ENCODE data around the gene RPA3. TPM values are rescaled to one million over a fixed set of nuclear protein-coding genes. Genes with fewer than 3 reads are reported as not detected.

Gene RPA3
- total and polyA plus RNA-seq, 2 of the 13 experiments (the other 11 are each of a cell fraction or from before 2014, with no cell fraction given): 38.3 to 154 TPM

DNA sequence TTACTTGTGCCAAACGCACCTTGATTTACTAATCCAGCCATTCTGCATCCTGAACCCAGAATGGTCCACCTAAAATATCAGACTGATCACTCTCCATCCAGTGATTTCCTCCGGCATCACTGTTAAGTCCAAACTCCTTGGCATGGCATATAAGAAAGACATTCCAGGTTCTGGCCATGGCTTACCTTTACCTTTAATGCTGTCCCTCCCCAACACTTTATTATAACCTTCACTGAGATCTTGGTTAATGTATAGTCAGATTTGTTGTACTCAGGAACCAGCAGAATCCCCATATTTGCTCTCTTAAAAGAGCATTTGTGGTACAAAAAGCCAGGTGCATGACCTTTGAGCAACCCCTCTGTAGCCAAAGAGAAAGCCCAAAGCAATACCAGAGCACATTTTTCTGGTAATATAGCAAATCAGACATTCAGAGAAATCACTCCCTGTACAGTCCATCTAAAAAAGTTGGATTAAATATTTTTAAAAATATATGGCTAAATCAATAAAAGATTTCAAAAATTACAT, 67.7 kb downstream of the RPA3 start (continued):
- TF ChIP-seq, protein P1, sequence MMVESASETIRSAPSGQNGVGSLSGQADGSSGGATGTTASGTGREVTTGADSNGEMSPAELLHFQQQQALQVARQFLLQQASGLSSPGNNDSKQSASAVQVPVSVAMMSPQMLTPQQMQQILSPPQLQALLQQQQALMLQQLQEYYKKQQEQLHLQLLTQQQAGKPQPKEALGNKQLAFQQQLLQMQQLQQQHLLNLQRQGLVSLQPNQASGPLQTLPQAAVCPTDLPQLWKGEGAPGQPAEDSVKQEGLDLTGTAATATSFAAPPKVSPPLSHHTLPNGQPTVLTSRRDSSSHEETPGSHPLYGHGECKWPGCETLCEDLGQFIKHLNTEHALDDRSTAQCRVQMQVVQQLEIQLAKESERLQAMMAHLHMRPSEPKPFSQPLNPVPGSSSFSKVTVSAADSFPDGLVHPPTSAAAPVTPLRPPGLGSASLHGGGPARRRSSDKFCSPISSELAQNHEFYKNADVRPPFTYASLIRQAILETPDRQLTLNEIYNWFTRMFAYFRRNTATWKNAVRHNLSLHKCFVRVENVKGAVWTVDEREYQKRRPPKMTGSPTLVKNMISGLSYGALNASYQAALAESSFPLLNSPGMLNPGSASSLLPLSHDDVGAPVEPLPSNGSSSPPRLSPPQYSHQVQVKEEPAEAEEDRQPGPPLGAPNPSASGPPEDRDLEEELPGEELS (CRISPR knock-in tag; IDR thresholded peaks at IDR 0.05): 0 out of 2 replicates have a peak, but pooled peaks have one; percentile 16
- TF ChIP-seq SAFB2 (CRISPR knock-in tag; IDR thresholded peaks at IDR 0.05; ENCODE audit: borderline replicate concordance, low read depth) (no peak), SALL2 (CRISPR knock-in tag; IDR thresholded peaks at IDR 0.05) (no peak), PHF21A (CRISPR knock-in tag; IDR thresholded peaks at IDR 0.05) (peak; percentile 53; the same call in 1 of the 2 replicates), BCL6 (CRISPR knock-in tag; IDR thresholded peaks at IDR 0.05) (0 out of 2 replicates have a peak, but pooled peaks have one; percentile 13), ISX (CRISPR knock-in tag; conservative IDR thresholded peaks at IDR 0.05) (no peak), NFIC (IDR thresholded peaks at IDR 0.05; ENCODE audit: low read length) (no peak), HNF4A (CRISPR knock-in tag; IDR thresholded peaks at IDR 0.05) (peak; percentile 77), HNF4G (IDR thresholded peaks at IDR 0.05; ENCODE audit: borderline replicate concordance, low read depth, low read length) (peak; percentile 81), HNF4G (CRISPR knock-in tag; IDR thresholded peaks at IDR 0.05; ENCODE audit: borderline replicate concordance, low read depth) (no peak; the same call in 1 of the 2 replicates), ZNF644 (CRISPR knock-in tag; IDR thresholded peaks at IDR 0.05; ENCODE audit: low read depth) (peak; percentile 10; the same call in 1 of the 2 replicates), ZNF12 (CRISPR knock-in tag; IDR thresholded peaks at IDR 0.05) (no peak), MLLT10 (CRISPR knock-in tag; IDR thresholded peaks at IDR 0.05) (no peak)

Data from HepG2 (cell line).